SK-N-SH (cell line): ENCODE data around the gene SHBG.

Source experiments
- CHD2 ChIP-seq: fragments of 150-350 bp; IDR thresholded peaks from 2 replicates; pipeline ENCODE4 v1.6.1; 2018; ENCODE audit warnings: low read length; ENCODE audit not compliant: partially characterized antibody
- CTCF ChIP-seq: fragments of 200-600 bp; sonication (generic); IDR thresholded peaks from 2 replicates; pipeline ENCODE4 v1.6.1; 2017; ENCODE audit warnings: antibody characterized with exemption, mild to moderate bottlenecking, moderate library complexity
- EP300 ChIP-seq, 2 experiments: IDR thresholded peaks; 2 replicates each; pipeline versions ENCODE4 v1.4.0 to v1.6.1; 2012; ENCODE audit warnings: borderline replicate concordance in 1 of 2, low read depth in 1 of 2, low read length in 1 of 2
- EZH2phosphoT487 ChIP-seq: fragments of 200-600 bp; sonication (generic); IDR thresholded peaks from 2 replicates; pipeline ENCODE4 v1.6.1; 2017; ENCODE audit warnings: low read depth, mixed run types, mild to moderate bottlenecking, antibody characterized with exemption, moderate library complexity, borderline replicate concordance
- GATA2 ChIP-seq: sonication (generic); formaldehyde crosslinking; IDR thresholded peaks from 2 replicates; pipeline ENCODE4 v1.5.0; 2020; ENCODE audit warnings: mild to moderate bottlenecking, missing genetic modification reagents
- MAX ChIP-seq: IDR thresholded peaks from 2 replicates; pipeline ENCODE4 v1.4.0; 2012; ENCODE audit warnings: low read depth
- NFIC ChIP-seq: IDR thresholded peaks from 2 replicates; pipeline ENCODE4 v1.4.0; 2012; ENCODE audit warnings: borderline replicate concordance
- POLR2AphosphoS5 ChIP-seq: IDR thresholded peaks from 2 replicates; pipeline ENCODE4 v1.6.1; 2012; ENCODE audit warnings: low read depth, low read length
- SMC3 ChIP-seq: IDR thresholded peaks from 2 replicates; pipeline ENCODE4 v1.6.1; 2012; ENCODE audit warnings: low read depth, low read length, improper control_type of control experiment
- TAF1 ChIP-seq: IDR thresholded peaks from 2 replicates; pipeline ENCODE4 v1.6.1; 2012; ENCODE audit warnings: low read depth, mild to moderate bottlenecking, low read length, moderate library complexity, borderline replicate concordance
- YY1 ChIP-seq: IDR thresholded peaks from 2 replicates; pipeline ENCODE4 v1.4.0; 2012; ENCODE audit warnings: low read depth, mild to moderate bottlenecking

DNA sequence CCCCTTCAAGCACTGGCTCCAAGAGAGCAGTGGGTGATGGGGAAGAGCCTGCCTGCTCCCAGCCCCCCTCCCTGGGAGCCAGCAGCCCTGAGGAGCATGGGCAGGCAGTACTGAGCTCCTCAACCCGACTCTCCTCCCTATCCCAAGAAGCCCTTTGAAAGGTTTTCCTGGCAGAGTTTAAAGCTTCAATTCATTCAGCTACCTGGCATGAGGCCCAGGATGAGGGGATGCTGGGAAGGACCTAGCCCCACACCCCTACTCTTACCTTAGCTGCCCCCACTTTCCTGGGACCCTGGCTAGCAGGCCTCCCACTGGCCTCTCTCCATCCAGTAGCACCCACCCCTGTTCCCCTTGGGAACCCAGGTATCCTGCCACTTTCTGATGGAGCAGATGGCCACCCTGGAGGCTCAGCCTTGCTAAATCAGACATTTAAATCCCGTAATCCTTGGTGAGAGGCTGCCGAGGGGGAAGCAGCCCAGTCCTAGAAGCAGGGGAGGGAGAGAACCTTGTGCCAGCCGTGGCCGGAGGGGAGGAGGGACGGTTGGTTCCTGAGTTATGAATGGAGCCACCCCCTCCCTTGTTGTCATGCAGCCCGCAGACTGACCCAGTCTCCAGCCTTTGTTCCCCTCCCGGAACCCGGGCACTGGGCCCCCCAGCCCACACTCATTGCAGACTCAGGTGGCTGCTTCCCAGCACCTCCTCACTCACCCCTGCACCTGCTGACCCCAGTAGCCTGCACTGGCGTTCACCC is 37.9 kb downstream of the SHBG start:
- TF ChIP-seq POLR2AphosphoS5, result no peak
- no peak for TF ChIP-seq EP300 (IDR thresholded peaks at IDR 0.05; ENCODE audit: borderline replicate concordance in 1 of 2, low read depth in 1 of 2, low read length in 1 of 2)
- no peak for TF ChIP-seq CTCF
- no peak for TF ChIP-seq EZH2phosphoT487
- no peak for TF ChIP-seq MAX
- TF ChIP-seq TAF1, result no peak
- TF ChIP-seq SMC3, result no peak
- no peak for TF ChIP-seq GATA2 (CRISPR knock-in tag)
- TF ChIP-seq CHD2, result no peak
- TF ChIP-seq YY1, result no peak
- TF ChIP-seq NFIC, result no peak
